M059J (cell line): ENCODE results near the gene KRTAP10-9. TPM values are rescaled to one million over a fixed set of nuclear protein-coding genes. Genes with fewer than 3 reads are reported as not detected.
"Not testable (repeated sequence)": the region's sequence is repeated elsewhere in the genome, so short reads cannot be mapped to it uniquely, and the experiment has no call there.

Experiments
- DNase-seq: peaks from one replicate; pipeline ENCODE4 v3.0.0-alpha.2; 2012; ENCODE audit warnings: low read depth
- total RNA-seq: library from RNA; depleted of rRNA; stranded (reverse); fragments of >200 nt; shearing (Covaris generic); gene quantifications from 2 replicates; pipeline ENCODE4 v1.2.3, GENCODE V29; 2014; rRNA removed

Gene KRTAP10-9, protein sequence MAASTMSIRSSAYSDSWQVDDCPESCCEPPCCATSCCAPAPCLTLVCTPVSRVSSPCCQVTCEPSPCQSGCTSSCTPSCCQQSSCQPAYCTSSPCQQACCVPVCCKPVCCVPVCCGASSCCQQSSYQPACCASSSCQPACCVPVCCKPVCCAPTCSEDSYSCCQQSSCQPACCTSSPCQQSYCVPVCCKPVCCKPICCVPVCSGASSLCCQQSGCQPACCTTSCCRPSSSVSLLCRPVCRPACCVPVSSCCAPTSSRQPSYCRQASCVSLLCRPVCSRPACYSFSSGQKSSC
- not detected in 2 replicates for total RNA-seq

DNA sequence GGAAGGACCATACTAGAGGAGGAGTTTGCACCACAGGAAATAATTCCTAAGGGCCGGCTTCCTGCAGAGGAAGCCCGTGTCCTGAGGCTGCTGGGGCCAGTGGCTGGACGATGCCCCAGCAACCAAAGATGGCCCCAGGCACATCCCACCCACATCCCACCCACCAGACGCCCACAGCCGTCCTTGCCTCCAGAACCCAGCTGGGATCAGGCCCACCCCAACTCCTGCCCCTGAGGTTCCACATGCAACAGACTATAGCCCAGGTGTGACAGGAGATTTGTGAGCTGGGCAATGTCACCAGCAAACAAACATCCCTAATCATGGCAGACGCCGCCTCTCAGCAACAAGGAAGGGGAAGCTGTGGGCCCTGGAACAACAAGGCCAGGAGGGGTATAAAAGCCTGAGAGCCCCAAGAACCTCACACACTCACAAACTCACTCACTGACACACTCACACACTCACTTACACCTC lies at the start of gene KRTAP10-9:
Gene KRTAP10-9, plus strand, starts transcription at position 421 of the 471 bp plus-strand sequence. CDS start 79 bp downstream, outside the sequence.
- no peak for DNase-seq

GRCh38 chr21:44578371-44579055 lies 48.4 kb upstream of the KRTAP10-9 start:
- DNase-seq, result no peak

GRCh38 chr21:44579056-44579832 lies 47.6 kb upstream of the KRTAP10-9 start:
- no peak for DNase-seq

- DNase-seq, result no peak
These were observed 47.1 kb upstream of the KRTAP10-9 start for GRCh38 chr21:44579833-44580144.

DNA sequence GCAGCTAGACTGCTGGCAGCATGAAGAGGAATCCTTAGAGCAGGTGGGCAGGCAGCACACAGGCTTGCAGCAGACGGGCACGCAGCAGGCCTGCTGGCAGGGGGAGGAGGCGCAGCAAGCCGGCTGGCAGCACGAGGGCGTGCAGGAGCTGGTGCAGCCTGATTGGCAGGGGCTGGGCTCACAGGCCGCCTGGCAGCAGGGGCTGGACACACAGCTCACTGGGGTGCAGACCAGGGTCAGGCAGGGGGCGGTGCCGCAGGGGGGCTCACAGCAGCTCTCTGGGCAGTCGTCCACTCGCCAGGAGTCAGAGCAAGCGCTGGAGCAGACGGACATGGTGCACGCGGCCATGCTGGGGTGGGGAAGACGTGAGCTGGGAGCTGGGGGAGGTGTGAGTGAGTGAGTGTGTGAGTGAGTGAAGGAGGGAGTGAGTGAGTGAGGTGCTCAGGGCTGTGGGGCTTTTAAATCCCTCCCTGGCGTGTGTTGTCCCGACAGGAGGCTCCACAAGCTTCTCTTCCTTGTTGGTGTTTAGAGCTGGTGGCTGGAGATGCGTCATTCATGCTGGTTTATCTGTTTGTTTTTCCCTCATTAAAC lies 46.6 kb upstream of the KRTAP10-9 start, which contains the start of gene KRTAP10-5:
Gene KRTAP10-5, minus strand, starts transcription at position 374 of the 591 bp plus-strand sequence. Its CDS starts 26 bp downstream, at position 348.
- not testable (repeated sequence) for DNase-seq

- no peak for DNase-seq
These were observed 45.7 kb upstream of the KRTAP10-9 start for GRCh38 chr21:44581158-44581557.

DNA sequence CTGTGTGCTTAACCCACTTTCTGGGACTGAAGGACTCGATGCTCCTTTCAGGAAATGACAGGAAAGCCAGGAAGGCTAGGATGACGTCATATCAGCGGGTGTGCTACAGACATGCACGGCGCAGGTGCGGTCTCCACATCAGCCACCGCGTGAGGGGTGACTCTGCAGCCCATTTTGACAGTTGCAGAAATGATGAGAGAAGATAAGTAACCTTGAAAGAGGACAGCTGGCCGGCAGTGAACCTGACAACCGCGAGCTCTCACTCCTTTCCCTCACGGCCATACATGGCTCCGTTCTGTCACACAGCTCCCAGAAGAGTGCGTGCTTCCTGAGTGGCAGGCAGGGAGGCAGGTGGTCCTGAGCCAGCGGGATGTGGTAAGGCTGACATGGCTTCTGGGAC lies 44.8 kb upstream of the KRTAP10-9 start:
- no peak for DNase-seq

GRCh38 chr21:44583089-44583799 lies 43.6 kb upstream of the KRTAP10-9 start:
- no peak for DNase-seq

DNA sequence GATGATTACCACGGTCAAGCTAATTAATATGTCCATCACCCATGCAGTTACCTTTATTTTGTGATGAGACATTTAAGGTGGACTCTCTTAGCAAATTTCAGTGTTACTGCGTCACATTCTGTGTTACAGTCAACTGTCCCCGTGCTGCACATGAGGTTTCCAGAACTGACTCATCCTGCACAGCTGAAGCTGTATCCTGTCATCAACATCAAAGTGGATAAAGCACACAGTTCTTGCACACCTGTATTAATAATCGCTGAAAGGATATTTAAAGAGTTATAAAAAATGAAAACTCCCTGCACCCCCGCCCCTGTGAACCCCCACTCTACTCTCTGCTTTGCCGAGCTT lies 43.1 kb upstream of the KRTAP10-9 start:
- DNase-seq, result no peak

DNA sequence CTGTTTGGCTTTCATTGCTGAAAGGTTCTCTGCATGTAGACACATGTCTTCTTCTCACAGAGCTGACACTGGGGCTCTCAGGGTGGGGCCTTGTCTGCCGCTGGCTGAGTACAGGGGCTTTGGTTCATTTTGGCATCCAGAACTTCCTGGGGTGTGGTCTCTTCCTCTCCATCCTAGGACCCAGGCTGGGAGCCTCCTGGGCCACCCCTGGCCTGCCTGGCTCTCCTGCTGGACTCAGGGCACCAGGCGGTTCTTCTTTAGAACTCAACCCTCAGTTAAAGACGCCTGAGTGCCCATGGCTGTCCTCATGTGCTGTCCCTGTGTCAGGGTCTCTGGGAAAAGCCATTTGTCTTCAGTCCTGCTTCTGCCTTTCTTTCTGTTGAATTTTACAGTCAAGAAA lies 41.0 kb upstream of the KRTAP10-9 start:
- DNase-seq, result no peak

- DNase-seq, result no peak
These were observed 37.8 kb upstream of the KRTAP10-9 start for GRCh38 chr21:44589094-44589493.

- DNase-seq, result no peak
These were observed 37.1 kb upstream of the KRTAP10-9 start for GRCh38 chr21:44589586-44590305.

GRCh38 chr21:44590311-44590721 lies 36.6 kb upstream of the KRTAP10-9 start:
- no peak for DNase-seq

- DNase-seq, result not testable (repeated sequence)
These were observed 35.7 kb upstream of the KRTAP10-9 start for GRCh38 chr21:44590897-44591800.

GRCh38 chr21:44591801-44592130 lies 35.1 kb upstream of the KRTAP10-9 start:
- not testable (repeated sequence) for DNase-seq

DNA sequence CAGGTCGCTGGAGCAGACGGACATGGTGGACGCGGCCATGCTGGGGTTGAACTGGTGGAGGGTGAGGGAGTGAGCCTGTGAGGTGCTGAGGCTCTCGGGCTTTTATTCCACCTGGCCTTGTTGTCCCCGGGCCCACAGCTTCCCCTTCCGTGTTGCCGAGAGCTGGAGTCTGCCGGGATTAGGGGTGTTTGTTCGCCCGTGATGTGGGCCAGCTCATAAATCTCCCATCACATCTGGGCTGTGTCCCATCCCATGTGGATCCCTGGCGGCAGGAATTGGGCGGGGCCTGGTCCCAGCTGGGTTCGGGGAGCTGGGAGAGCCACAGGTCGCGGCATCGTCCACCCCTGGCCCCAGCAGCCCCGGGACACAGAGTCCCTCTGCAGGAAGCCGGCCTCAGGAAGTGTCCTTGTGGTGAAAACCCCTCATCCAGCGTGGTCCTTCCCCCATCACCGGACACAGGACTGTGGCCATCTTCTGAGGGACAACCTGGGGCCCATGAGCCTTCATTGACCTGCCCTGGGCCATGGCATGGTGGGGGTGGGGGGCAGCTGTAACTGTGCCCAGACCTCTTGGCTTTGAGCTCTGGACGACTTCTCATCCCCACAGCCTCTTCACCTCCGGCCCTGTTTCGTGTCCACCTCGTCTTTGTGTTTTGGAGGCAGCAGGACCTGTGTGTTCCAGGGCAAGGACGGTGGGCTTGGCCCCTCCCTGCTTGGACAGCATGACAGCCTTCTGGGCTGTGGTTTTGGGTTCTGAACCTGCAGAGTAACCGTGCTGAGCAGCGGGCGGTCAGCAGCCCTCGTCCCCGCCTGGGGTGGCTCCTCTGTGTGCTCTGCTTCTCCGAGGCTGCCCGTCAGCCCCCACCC lies 34.2 kb upstream of the KRTAP10-9 start, which contains the start of gene KRTAP10-6:
Gene KRTAP10-6, minus strand, starts transcription at position 60 of the 866 bp plus-strand sequence. Its CDS starts 21 bp downstream, at position 39.
- no peak for DNase-seq

DNA sequence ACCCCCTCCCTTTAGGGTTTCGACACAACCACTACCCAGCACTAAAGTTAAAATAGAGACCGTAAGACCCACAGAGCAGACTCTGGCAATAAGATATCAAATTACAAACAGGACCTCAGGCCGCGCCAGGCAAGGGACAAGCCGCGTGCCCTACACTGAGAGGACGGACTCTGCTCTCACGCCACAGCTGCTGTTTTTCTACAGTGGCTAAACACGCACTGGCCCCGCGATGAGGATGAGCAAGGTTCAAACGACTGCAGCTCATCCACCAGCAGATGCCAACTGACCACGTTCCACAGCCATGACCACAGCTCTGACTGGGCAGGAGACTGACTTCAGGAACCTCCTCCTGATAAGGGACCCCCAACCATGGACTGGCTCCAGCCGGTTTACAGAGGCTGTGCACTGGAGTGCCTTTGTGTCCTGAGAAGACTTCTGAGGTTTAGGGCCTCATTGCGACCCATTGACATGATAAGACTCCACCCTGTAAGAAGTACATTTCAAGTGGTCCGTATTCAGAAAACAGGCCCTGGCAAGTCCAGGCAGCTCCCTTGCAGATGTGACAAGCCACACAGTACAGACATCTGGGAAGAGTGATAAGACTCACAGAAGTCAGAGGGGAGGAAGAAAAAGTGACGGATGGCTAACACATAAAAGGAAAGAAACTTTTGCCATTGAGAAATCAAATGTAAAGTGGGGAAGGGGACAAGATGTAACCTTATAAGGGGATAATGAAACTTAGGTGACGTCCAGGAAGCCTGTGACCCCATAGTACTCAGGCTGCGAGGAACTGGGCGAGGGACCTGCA lies 33.1 kb upstream of the KRTAP10-9 start:
- no peak for DNase-seq
